T-helper 2 cell treated with Interferon-gamma antibody and Interleukin-4, amounts not matched to agents 100 ng/mL and 5 ng/mL, for 36 hours (primary cell): ENCODE measurements around the gene TMEM40. TPM values are rescaled to one million over a fixed set of nuclear protein-coding genes. Genes with fewer than 3 reads are reported as not detected.
"Not testable (repeated sequence)": the region's sequence is repeated elsewhere in the genome, so short reads cannot be mapped to it uniquely, and the experiment has no call there.

Source experiments
- intact Hi-C: fragments of 100-400 bp; cut with micrococcal nuclease; formaldehyde crosslinking; loops from one replicate; pipeline ENCODE4 v1.15.1; 2023
- total RNA-seq: library from RNA; stranded (reverse); gene quantifications from 2 replicates; pipeline ENCODE4 v1.2.3, GENCODE V29; 2022

TMEM40 gene
- total RNA-seq, 1 donor from 2014 or later, result not detected

GRCh38 chr3:12719984-12720898, 38.8 kb downstream of the TMEM40 start:
- intact Hi-C loops, result loop anchor here (1.0 to 5.0 kb wide), 4 partner anchors 56 to 583 kb away; partner anchors contain the start of genes MKRN2, RAF1 and TSEN2

GRCh38 chr3:12719541-12719940, 39.5 kb downstream of the TMEM40 start:
- intact Hi-C loops, result no loop called here

- intact Hi-C loops, result no loop called here
Observed at GRCh38 chr3:12716605-12717151, 42.4 kb downstream of the TMEM40 start.

- intact Hi-C loops, result no loop called here
Observed at GRCh38 chr3:12714278-12714677, 44.8 kb downstream of the TMEM40 start.

GRCh38 chr3:12710062-12710461, 49.0 kb downstream of the TMEM40 start:
- intact Hi-C loops, result no loop called here

GRCh38 chr3:12709334-12709733, 49.7 kb downstream of the TMEM40 start:
- intact Hi-C loops, result no loop called here

- intact Hi-C loops, result no loop called here
Observed at GRCh38 chr3:12708584-12709192, 50.4 kb downstream of the TMEM40 start.

GRCh38 chr3:12707449-12707848, 51.6 kb downstream of the TMEM40 start:
- intact Hi-C loops, result no loop called here

GRCh38 chr3:12706504-12707253, 52.4 kb downstream of the TMEM40 start:
- intact Hi-C loops, result no loop called here

- intact Hi-C loops, result no loop called here
Observed at GRCh38 chr3:12705981-12706380, 53.1 kb downstream of the TMEM40 start.

GRCh38 chr3:12705374-12705926, 53.6 kb downstream of the TMEM40 start:
- intact Hi-C loops, result no loop called here

- intact Hi-C loops, result no loop called here
Observed at GRCh38 chr3:12702501-12702900, 56.6 kb downstream of the TMEM40 start.

- intact Hi-C loops, result not testable (repeated sequence)
Observed at GRCh38 chr3:12701601-12702000, 57.5 kb downstream of the TMEM40 start.

GRCh38 chr3:12700800-12701199, 58.3 kb downstream of the TMEM40 start:
- intact Hi-C loops, result no loop called here

- intact Hi-C loops, result no loop called here
Observed at GRCh38 chr3:12695916-12696315, 63.1 kb downstream of the TMEM40 start.

- intact Hi-C loops, result no loop called here
Observed at GRCh38 chr3:12695112-12695511, 63.9 kb downstream of the TMEM40 start.

GRCh38 chr3:12692444-12692843, 66.6 kb downstream of the TMEM40 start:
- intact Hi-C loops, result no loop called here

- intact Hi-C loops, result no loop called here
Observed at GRCh38 chr3:12689997-12690711, 68.9 kb downstream of the TMEM40 start.

GRCh38 chr3:12687948-12688347, 71.1 kb downstream of the TMEM40 start:
- intact Hi-C loops, result no loop called here

- intact Hi-C loops, result no loop called here
Observed at GRCh38 chr3:12686096-12686495, 73.0 kb downstream of the TMEM40 start.
